Sciatic nerve (tissue), 2 donors: Measurements from ENCODE around the gene SFT2D1. TPM values are rescaled to one million over a fixed set of nuclear protein-coding genes. Genes with fewer than 3 reads are reported as not detected.

Experiments used
- ATAC-seq: fragments of 200-7000 bp; cut with Tn5 transposase; one replicate; pipeline ENCODE4 v1.9.1; 2020; ENCODE audit warnings: mild to moderate bottlenecking, moderate library complexity
- DNase-seq: peaks from one replicate; pipeline ENCODE4 v3.0.0-alpha.2; 2020; ENCODE audit warnings: low spot score
- intact Hi-C: fragments of 100-400 bp; cut with DNase I; formaldehyde crosslinking; loops from one replicate; pipeline ENCODE4 v1.14.2; 2022
- total RNA-seq: library from RNA; stranded (reverse); fragmentation: NEBNext Ultra II Directional; extraction: Animal tissue kit (Norgen Biotek cat#: 25700); gene quantifications from one replicate; pipeline ENCODE4 v1.2.1, GENCODE V29; 2021
- donor health status: DM: no; HTN: no; CAD: no.
- donor health status: DM: no; HTN: no; CAD: no.

The SFT2D1 gene
- total RNA-seq, 1 donor from 2014 or later, result 46.1 TPM

DNA sequence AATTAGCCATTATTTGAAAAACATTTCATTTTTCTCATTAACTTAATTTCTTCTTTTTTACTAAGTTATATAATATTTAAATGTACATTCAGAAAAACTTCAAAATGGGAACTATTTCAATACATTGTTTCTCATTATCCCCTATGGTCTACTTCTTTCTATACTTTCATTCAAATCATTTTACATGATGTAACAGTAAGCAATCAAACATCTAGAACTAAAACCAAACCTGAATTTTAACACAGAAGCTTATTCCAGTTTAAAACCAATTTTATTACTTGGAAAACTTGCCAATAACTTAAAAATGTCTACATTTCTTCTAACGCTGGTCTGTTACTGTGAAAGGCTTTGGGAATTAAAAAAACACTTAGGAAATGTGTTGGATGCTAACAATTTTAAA lies 29.5 kb downstream of the SFT2D1 start:
- intact Hi-C loops, result no loop called here
- no peak for ATAC-seq
- no peak for DNase-seq

- DNase-seq (no peak), ATAC-seq (no peak)
- intact Hi-C loops, result no loop called here
Observed at GRCh38 chr6:166310634-166311033, 31.7 kb downstream of the SFT2D1 start.

DNA sequence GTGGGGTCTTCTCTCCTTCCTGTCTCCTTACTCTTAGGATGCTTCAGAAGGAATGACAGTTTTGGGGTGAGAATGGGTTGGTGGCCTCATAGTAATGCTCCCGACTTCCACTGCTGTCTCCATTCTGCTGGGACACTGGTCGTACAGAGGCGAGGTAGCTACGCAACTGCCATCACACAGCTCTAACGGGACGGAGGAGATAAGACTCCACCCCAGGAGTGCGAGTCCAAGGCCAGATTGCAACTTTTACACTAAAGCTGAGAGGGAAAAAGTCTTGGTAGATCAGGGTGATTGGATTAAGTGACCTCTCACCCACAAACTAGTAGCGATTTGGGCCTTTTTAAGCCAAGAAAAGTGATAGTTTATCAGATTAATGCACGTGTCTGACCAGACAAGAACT lies 32.4 kb downstream of the SFT2D1 start:
- no peak for ATAC-seq
- intact Hi-C loops, result no loop called here

DNA sequence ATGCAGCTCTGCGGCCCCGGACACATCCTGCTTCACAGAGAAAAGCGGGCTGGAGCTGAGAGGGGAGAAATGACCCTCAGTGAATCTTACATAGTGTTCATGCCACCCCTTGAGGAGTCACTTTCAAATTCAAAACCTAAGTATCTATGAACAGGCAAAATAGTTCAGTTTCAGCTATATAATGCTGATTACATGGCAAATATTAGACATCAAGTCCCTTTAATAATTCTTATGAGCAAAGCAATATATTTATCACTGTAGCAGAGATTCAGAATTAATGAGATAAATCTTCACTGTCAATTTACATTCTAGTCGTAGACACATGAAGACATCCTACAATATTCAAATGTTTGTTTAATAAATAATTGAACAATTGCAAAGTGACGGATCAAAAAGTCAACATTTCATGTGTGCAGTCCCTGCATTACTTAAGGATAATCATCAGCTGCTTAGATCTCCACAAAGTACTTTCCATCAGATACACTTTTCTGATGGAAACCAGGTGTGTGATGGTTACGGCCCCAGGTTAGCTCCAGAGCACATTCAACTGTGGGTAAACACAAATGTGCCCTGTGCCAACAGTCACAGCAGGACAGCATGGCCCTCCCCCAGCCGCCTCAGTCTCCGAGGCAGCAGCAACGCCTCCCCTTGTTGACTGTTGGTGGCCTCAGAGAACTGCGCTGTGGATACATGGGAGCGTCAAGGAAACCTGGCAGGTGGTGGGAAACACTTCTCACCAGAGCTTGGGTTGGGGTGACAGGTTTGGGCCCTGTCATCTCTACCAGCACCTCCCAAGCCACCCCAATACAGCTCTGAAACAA lies 33.4 kb downstream of the SFT2D1 start:
- no peak for ATAC-seq
- intact Hi-C loops, result no loop called here
- no peak for DNase-seq

More for the DNA sequence above, 32.4 kb downstream of the SFT2D1 start:
- DNase-seq, result no peak

DNA sequence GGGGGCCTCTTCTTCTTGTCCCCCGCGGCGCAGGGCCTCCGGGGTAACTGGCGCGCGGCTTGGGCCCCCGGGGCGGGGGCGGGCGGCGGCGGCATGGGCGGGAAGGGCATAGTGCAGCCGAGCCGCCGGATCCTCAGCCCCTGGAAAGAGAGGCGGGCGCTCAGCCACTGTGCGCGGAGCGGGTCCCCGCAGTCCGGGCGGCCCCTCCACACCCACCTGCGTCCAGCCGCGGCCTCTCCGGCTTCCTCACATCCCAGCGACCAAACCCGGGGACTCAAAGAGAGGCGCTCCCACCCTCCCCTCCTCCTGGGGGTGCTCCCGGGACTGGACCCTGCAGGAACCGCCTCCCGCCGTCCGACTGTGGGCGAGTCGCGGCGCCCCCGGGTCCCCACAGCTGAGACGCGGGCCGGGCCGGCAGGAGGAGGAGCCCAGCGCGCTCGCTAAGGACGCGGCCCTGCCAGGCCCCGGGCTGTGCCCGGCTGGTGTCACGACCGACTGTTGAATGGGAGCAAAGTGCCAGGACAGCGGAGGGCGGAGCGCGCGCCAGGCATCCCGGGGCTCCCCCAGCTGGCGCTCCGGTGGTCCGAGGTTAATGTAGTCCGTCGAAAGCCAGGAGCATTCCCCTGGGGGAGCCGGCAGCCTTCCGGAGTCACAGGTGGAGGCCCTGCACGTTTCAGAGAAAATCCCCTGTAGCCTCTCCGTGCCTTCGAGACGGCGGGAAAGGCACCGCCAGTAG lies 34.1 kb downstream of the SFT2D1 start, which contains the start of gene PRR18:
PRR18 (minus strand) TSS at position 360 of the 736 bp plus-strand sequence; CDS start at position 110, 250 bp downstream.
- DNase-seq, result no peak
- intact Hi-C loops, result no loop called here
- no peak for ATAC-seq

DNA sequence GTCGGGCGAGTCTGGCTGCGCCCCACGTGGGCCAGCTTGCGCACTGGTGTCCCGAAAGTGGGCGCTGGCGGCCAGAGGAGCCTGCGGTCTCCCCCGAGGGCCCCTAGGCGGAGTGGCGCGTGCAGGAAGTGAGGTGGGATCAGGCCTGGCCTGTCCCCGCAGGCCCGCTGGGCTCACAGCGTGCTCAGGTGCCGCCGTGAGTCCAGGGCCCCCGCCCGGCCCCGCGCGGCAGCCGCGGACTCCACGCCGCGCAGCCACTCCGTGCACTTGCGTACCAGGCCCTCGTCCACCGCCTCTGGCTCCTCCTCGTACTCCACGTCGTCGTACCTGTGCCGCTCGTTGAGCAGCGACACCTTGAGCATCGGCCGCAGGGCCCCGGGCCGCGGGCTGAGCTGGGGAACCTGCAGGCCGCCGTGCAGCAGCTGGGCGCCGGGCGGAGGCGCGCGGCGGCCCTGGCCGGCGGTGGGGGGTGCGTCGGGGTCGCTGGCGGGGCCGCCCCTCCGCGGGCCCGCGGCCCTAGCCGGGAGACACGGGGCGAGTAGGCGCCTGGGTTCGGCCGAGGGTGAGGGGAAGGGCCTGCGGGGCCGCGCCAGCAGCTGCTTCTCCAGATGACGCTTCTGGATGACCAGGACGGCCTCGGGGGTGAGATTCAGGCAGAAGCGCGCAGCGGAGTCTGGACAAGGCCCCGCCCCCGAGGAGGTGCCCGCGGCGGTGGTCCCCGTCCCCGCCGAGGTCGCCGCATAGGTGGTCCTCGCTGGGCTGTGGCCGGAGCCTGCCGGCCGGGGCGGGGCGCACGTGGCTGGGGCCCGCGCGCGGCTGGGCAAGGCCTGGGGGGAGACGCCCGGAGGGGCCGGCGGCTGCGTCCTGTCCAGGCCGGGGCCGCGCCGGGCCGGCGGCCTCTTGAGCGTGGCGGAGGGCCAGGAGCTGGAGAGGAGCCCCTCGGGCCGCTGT lies 35.0 kb downstream of the SFT2D1 start:
- intact Hi-C loops, result no loop called here
- DNase-seq (no peak), ATAC-seq (no peak)

DNA sequence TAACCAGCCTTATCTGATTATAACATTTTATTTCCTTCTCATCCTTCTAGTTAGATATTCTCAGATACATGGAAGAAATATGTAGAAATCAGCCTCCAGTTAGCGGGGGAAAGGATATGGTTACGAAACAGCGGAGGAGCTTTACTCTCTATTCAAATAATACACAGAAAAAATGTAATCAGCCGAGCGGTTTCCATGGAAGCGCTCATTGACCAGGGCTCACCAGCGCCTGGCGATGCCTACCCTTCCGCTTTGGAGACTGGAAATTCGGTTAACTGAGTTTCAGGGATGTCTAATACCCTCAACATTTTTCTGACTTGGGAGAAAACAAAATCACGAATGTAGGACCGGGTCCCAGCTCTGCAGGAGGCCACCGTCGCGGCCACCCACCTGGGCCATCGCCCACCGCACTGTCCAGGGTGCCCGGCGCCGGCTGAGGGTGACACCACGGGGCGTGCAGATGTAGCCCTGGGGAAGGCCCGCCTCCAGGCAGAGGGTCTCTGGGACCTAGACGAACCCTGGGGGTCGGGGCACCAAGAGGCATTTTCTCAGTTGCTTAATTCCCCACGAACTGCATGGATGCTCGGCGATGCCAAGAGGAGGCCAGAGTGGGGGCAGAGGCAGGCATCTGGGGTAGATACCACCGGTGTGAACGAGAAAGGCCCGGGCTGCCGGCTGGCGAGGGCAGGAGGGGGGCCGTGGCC lies 35.8 kb downstream of the SFT2D1 start:
- ATAC-seq (no peak), DNase-seq (no peak)
- intact Hi-C loops, result no loop called here

DNA sequence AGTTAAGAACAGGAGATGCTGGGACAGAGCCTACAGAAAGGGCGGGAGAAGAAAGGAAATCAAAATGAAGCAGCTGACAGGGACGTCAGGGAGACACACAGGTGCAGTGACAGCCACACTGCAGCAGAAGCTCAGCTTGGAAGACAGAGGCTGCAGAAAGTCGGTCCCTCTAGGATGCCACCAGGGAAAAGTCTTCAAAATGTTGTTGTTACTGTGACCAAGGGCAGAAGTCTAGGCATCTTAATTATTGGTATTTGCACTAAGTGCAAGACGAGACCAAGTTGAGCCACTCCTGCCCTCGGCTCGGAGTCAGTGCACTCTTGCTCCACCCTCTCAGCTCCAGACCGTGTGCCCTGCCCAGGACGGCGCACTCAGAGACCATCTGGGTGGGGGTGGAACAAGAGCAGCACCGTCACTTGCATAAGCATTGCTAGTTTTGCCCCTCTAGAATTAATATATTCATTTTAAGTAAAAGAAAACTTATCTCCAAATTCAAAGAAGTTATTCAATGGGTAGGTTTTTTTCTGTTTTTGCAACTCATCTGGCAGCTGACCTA lies 36.7 kb downstream of the SFT2D1 start:
- DNase-seq (no peak), ATAC-seq (no peak)
- intact Hi-C loops, result no loop called here

GRCh38 chr6:166304106-166304505 lies 38.2 kb downstream of the SFT2D1 start:
- no peak for DNase-seq
- intact Hi-C loops, result no loop called here
- ATAC-seq, result no peak

- no peak for ATAC-seq
- intact Hi-C loops, result no loop called here
Observed at GRCh38 chr6:166301611-166302529, 40.5 kb downstream of the SFT2D1 start.

GRCh38 chr6:166300357-166300987 lies 41.9 kb downstream of the SFT2D1 start:
- ATAC-seq (no peak), DNase-seq (no peak)
- intact Hi-C loops, result no loop called here

More at GRCh38 chr6:166301611-166302529, 40.5 kb downstream of the SFT2D1 start:
- no peak for DNase-seq

DNA sequence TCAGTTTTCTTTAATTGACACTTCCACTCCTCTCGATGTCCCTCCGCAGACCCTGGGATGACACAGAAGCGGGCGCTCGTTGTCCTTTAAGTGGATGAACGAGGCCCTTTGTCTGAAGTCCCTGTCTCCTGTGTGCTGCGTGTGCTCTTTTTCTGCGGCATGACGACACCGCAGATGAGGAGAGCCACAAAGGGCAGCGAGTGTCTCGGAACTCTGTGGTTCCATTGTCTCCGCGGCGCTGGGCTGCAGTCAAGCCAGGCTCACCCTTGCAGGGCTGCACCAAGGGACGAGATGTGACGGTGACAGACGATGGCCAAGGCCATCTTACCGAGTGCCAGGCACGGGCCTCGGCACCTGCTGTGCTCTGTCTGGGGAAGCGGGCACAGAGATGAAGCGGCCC lies 44.7 kb downstream of the SFT2D1 start:
- ATAC-seq (no peak), DNase-seq (no peak)
- intact Hi-C loops, result no loop called here

- intact Hi-C loops, result no loop called here
- DNase-seq (no peak), ATAC-seq (no peak)
Observed at GRCh38 chr6:166296035-166296883, 46.1 kb downstream of the SFT2D1 start.

DNA sequence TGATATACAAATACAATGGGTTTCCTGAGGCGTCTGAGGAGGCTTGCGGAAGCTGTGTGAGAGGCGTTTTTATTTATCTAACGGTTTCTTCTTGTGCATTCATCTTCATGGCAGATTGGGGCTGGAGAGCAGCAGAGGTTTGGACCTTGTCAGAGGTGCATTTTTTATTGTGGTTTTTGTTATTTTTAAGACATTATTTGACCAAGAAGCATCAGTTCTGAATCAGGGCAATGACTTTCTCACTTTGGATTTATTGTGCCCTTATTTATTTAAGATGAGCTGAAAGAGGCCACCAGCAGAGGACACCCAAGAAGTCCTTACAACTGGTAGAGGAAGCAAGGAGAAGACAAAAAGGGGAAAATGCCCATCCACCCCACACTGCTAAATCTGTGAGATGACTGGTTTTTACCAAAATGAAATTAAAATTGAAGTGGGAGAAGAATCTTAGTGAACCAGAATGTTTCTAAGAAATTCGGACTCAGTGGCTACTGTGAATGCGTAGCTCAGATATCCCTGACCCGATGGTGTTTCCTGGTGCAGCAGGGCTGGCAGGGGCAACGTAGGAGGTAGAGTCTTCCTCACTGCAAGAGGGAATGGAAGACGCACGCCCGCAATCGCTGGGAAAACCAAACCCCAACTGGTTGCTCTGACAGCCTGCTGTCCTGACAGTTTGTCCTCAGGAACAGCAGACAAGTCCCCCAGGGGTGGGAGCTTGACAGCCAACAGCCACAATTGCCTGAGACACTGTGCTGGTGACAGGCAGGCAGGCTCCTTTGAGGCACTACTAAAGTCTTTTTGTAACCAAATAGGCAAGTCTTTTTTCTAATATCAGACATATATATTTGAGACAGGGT lies 48.4 kb downstream of the SFT2D1 start:
- DNase-seq (no peak), ATAC-seq (no peak)
- intact Hi-C loops, result no loop called here
